Liver (tissue), 3 donors: ENCODE measurements around the gene DUT.

Experiments used
- ATF3 ChIP-seq: IDR thresholded peaks from 2 replicates; pipeline ENCODE4 v1.6.1; 2016; ENCODE audit warnings: antibody characterized with exemption
- CTCF ChIP-seq: fragments of 150-350 bp; IDR thresholded peaks from 2 replicates; pipeline ENCODE4 v1.5.1; 2017; ENCODE audit warnings: improper control_type of control experiment, low read depth, low read length; ENCODE audit not compliant: missing input control
- EGR1 ChIP-seq, 2 donors: IDR thresholded peaks; 2 replicates each; pipeline ENCODE4 v1.6.1; 2016 to 2018; ENCODE audit warnings: antibody characterized with exemption in 2 of 2, low read depth in 2 of 2
- FOXA2 ChIP-seq: IDR thresholded peaks from 2 replicates; pipeline ENCODE4 v1.6.1; 2016; ENCODE audit warnings: antibody characterized with exemption
- JUND ChIP-seq, 2 donors: IDR thresholded peaks; 2 replicates each; pipeline ENCODE4 v1.6.1; 2016; ENCODE audit warnings: antibody characterized with exemption in 2 of 2
- MAX ChIP-seq: IDR thresholded peaks from 2 replicates; pipeline ENCODE4 v1.6.1; 2016; ENCODE audit warnings: antibody characterized with exemption
- NR2F2 ChIP-seq: IDR thresholded peaks from 2 replicates; pipeline ENCODE4 v1.6.1; 2016; ENCODE audit warnings: antibody characterized with exemption
- RAD21 ChIP-seq, 2 donors: IDR thresholded peaks; 2 replicates each; pipeline ENCODE4 v1.6.1; 2016; ENCODE audit warnings: antibody characterized with exemption in 2 of 2, mild to moderate bottlenecking in 2 of 2
- RXRA ChIP-seq, 2 donors: IDR thresholded peaks; 2 replicates each; pipeline ENCODE4 v1.6.1; 2017 to 2018; ENCODE audit warnings: antibody characterized with exemption in 2 of 2, mild to moderate bottlenecking in 1 of 2
- SP1 ChIP-seq: IDR thresholded peaks from 2 replicates; pipeline ENCODE4 v1.6.1; 2018; ENCODE audit warnings: antibody characterized with exemption, mild to moderate bottlenecking
- TAF1 ChIP-seq: conservative IDR thresholded peaks from 2 replicates; pipeline ENCODE4 v1.6.1; 2016; ENCODE audit warnings: antibody characterized with exemption, mild to moderate bottlenecking
- YY1 ChIP-seq: IDR thresholded peaks from 2 replicates; pipeline ENCODE4 v1.6.1; 2016; ENCODE audit warnings: antibody characterized with exemption, mild to moderate bottlenecking
- TF ChIP-seq, protein P1 (sequence below): IDR thresholded peaks from 2 replicates; pipeline ENCODE4 v1.6.1; 2016; ENCODE audit warnings: antibody characterized with exemption
- TF ChIP-seq, protein P2 (sequence below): IDR thresholded peaks from 2 replicates; pipeline ENCODE4 v1.6.1; 2016; ENCODE audit warnings: antibody characterized with exemption, mild to moderate bottlenecking
- donor health status: healthy.
- donor health status: healthy.

- no peak for TF ChIP-seq CTCF
- TF ChIP-seq, protein P1, sequence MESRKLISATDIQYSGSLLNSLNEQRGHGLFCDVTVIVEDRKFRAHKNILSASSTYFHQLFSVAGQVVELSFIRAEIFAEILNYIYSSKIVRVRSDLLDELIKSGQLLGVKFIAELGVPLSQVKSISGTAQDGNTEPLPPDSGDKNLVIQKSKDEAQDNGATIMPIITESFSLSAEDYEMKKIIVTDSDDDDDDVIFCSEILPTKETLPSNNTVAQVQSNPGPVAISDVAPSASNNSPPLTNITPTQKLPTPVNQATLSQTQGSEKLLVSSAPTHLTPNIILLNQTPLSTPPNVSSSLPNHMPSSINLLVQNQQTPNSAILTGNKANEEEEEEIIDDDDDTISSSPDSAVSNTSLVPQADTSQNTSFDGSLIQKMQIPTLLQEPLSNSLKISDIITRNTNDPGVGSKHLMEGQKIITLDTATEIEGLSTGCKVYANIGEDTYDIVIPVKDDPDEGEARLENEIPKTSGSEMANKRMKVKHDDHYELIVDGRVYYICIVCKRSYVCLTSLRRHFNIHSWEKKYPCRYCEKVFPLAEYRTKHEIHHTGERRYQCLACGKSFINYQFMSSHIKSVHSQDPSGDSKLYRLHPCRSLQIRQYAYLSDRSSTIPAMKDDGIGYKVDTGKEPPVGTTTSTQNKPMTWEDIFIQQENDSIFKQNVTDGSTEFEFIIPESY: no peak
- no peak for TF ChIP-seq TAF1
- no peak for TF ChIP-seq NR2F2
- TF ChIP-seq YY1: no peak
- TF ChIP-seq SP1: no peak
- TF ChIP-seq, protein P2, sequence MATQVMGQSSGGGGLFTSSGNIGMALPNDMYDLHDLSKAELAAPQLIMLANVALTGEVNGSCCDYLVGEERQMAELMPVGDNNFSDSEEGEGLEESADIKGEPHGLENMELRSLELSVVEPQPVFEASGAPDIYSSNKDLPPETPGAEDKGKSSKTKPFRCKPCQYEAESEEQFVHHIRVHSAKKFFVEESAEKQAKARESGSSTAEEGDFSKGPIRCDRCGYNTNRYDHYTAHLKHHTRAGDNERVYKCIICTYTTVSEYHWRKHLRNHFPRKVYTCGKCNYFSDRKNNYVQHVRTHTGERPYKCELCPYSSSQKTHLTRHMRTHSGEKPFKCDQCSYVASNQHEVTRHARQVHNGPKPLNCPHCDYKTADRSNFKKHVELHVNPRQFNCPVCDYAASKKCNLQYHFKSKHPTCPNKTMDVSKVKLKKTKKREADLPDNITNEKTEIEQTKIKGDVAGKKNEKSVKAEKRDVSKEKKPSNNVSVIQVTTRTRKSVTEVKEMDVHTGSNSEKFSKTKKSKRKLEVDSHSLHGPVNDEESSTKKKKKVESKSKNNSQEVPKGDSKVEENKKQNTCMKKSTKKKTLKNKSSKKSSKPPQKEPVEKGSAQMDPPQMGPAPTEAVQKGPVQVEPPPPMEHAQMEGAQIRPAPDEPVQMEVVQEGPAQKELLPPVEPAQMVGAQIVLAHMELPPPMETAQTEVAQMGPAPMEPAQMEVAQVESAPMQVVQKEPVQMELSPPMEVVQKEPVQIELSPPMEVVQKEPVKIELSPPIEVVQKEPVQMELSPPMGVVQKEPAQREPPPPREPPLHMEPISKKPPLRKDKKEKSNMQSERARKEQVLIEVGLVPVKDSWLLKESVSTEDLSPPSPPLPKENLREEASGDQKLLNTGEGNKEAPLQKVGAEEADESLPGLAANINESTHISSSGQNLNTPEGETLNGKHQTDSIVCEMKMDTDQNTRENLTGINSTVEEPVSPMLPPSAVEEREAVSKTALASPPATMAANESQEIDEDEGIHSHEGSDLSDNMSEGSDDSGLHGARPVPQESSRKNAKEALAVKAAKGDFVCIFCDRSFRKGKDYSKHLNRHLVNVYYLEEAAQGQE: no peak
- TF ChIP-seq RAD21 (IDR thresholded peaks at IDR 0.05): no peak
- TF ChIP-seq FOXA2: no peak
- no peak for TF ChIP-seq JUND (IDR thresholded peaks at IDR 0.05)
- no peak for TF ChIP-seq RXRA (IDR thresholded peaks at IDR 0.05)
- no peak for TF ChIP-seq MAX
- no peak for TF ChIP-seq ATF3
- no peak for TF ChIP-seq EGR1 (IDR thresholded peaks at IDR 0.05; ENCODE audit: low read depth in 2 of 2)
These were observed 24.6 kb upstream of the DUT start for GRCh38 chr15:48306639-48307038.
